ENCODE measurements around the gene MAPK8IP2. TPM values are rescaled to one million over a fixed set of nuclear protein-coding genes. Genes with fewer than 3 reads are reported as not detected.

MAPK8IP2 gene
- total RNA-seq, 6 experiments from 2014 or later: 0.15 to 1.7 (median 0.45) TPM

DNA sequence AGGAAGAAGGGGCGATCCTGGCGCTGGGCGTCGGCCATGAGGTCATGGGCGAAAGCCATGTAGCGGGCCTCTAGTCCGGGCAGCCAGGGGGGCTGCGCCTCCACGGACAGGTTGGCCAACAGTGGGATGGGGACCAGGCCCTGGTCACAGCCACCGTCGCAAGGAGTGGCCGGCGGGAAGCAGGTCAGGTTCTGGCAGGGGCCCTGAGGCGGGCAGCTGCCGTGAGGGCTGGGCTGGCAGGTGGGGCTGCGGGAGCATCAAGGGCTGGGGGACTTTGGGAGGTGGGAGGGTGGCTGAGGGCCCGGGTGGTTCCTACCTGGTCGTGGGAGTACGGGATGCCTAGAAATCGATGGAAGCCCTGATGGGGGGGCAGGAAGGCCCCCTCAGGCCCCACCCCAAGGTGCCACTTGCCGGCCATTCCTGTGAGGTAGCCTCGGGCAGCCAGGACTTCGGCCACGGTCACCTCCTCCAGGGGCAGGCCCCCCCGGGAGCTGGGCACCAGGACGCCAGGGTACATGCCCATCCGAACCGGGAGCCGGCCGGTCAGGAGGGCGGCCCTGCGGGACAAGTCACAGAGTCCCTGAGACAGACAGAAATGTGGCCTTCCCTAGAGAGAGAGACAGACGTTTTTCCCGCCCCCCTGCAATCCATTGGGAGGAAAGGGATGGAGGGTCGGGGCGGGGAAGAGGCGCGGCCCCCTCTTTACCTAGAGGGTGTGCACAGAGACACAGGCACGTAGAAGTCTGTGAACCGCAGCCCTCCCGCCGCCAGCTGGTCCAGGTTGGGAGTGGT is 26.5 kb downstream of the MAPK8IP2 start:
- ATAC-seq: no peak
- no peaks in the 10 kb centered on the region for H3K9me3 ChIP-seq
- H3K4me1 ChIP-seq: peaks cover 0 to 12% (median 2%) of the 10 kb centered on the region in 4 donors
- no peaks in the 10 kb centered on the region for H3K36me3 ChIP-seq
- no peak for TF ChIP-seq POLR2A (IDR thresholded peaks at IDR 0.05)
- no peak for TF ChIP-seq CTCF (IDR thresholded peaks at IDR 0.05)
- no peaks in the 10 kb centered on the region for H3K27me3 ChIP-seq
- WGBS (ENCODE audit: insufficient coverage, low coverage, low lambda C conversion rate, missing lambda C conversion rate): 50% methylated on average over 4 of the region's 42 CpGs
- DNase-seq: peak in 1 of 3 donors; percentile 50
- peak overlapping the region; percentile 40 to 67 (median 64) for H3K27ac ChIP-seq
- intact Hi-C loops (cut with DNase I): loop anchor here in 1 of 2 donors (5.0 kb wide), 1 partner anchor 70 kb away; no protein-coding TSS in a partner anchor
- peak overlapping the region; percentile 85 to 89 (median 87) for H3K4me3 ChIP-seq

DNA sequence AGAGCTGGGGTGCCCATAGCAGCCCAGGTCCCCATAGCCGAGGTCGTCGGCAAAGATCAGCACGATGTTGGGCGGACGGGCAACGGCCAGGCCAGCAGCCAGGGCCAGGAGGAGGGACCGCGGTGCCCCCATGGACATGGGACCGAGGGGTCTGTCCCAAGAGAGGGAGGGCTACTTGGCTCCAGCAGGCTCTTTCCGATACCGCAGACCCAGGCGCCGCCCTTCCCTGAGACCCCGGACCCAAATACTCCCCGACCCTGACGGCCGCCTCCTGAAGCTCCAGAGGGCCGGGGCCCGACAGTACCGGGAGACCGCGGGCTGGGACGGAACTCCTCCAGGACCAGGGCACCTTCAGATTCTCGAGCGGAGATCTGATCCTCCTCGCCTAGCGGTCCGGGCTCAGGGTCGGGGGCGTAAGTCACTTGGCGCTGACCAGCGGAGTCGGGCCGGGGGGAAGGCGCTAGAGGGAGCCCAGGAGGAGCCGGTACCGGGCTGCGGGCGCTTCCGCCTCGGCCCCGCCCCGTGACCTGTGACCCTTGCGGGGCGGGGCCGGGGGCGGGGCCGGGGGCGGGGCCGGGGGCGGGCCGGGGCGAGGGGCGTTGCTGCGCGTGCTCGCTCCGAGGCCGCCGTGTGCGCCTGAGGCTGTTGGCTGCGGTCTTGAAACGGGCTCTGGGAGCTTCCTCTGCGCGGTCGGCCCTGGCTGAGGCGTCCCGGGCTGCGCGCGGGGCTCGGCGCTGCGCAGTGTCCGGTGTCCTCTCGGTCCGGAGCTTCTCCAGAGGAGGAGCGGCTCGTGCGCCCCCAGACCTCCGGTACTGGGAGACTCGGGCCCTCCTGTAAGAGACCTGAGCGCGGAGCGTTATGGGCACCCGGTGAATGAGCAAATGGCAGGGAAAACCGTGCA is 27.3 kb downstream of the MAPK8IP2 start, which contains the start of gene ARSA:
Gene ARSA, minus strand, starts transcription at position 511 of the 901 bp plus-strand sequence. Its CDS starts 373 bp downstream, at position 138.
- TF ChIP-seq CTCF (IDR thresholded peaks at IDR 0.05) (peak in 3 of 4 donors; percentile 38 to 65 (median 47)), POLR2A (IDR thresholded peaks at IDR 0.05) (peak; percentile 82)
- H3K27ac ChIP-seq: peak within 1 kb of the TSS; percentile 65 to 75 (median 67)
- H3K9me3 ChIP-seq: no peaks in the 10 kb centered on the region
- H3K4me3 ChIP-seq: peak within 1 kb of the TSS; percentile 85 to 89 (median 87)
- WGBS (ENCODE audit: insufficient coverage, low coverage, low lambda C conversion rate, missing lambda C conversion rate): no CpG with 5 or more reads among the region's 88 CpGs
- H3K36me3 ChIP-seq: no peaks in the 10 kb centered on the region
- peak; percentile 86 to 93 (median 90) for ATAC-seq
- intact Hi-C loops (cut with DNase I): loop anchor here in 1 of 2 donors (5.0 kb wide), 1 partner anchor 69 kb away; no protein-coding TSS in a partner anchor
- no peaks in the 10 kb centered on the region for H3K27me3 ChIP-seq
- DNase-seq: peak; percentile 88 to 91 (median 91)
- peaks cover 0 to 6% (median 0%) of the 10 kb centered on the region in 4 donors for H3K4me1 ChIP-seq

- WGBS (ENCODE audit: insufficient coverage, low coverage, low lambda C conversion rate, missing lambda C conversion rate): 33% methylated on average over 16 of the region's 16 CpGs
- ATAC-seq: no peak
- Histone ChIP-seq H3K4me3 (peak overlapping the region; percentile 73 to 87 (median 85)), H3K4me1 (peaks cover 0 to 6% (median 0%) of the 10 kb centered on the region in 4 donors), H3K27me3 (no peaks in the 10 kb centered on the region), H3K9me3 (no peaks in the 10 kb centered on the region), H3K27ac (peak overlapping the region; percentile 65 to 75 (median 67)), H3K36me3 (no peaks in the 10 kb centered on the region)
- intact Hi-C loops (cut with DNase I): loop anchor here in 1 of 2 donors (5.0 kb wide), 1 partner anchor 69 kb away; no protein-coding TSS in a partner anchor
- TF ChIP-seq POLR2A (IDR thresholded peaks at IDR 0.05): peak; percentile 11
- no peak for TF ChIP-seq CTCF (IDR thresholded peaks at IDR 0.05)
- no peak for DNase-seq
These were observed 28.0 kb downstream of the MAPK8IP2 start for GRCh38 chr22:50628543-50629134.

DNA sequence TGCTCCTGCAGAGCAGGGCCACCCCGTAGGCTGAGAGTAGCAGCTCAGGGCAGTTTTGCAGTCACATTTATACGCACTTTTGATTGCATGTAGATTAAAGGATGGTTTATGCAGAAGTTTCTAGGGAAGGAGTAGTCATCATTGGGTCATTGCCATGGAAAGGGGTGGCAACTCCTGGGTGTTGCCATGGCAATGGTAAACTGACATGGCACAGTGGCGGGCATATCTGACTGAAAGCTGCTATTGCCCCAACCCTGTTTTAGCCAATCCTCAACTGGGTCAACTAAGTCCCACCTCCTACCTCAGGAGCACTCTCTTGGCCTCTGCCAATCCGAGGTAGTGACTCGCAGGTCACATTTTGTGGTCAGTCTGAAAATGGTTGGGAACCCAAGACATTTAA is 29.8 kb downstream of the MAPK8IP2 start:
- ATAC-seq (peak in 1 of 4 donors; percentile 4), DNase-seq (no peak)
- TF ChIP-seq POLR2A (IDR thresholded peaks at IDR 0.05) (no peak), CTCF (IDR thresholded peaks at IDR 0.05) (no peak)
- Histone ChIP-seq H3K4me3 (no peak overlapping the region), H3K27ac (no peak overlapping the region), H3K27me3 (no peaks in the 10 kb centered on the region), H3K9me3 (no peaks in the 10 kb centered on the region), H3K4me1 (peaks cover 0 to 6% (median 0%) of the 10 kb centered on the region in 4 donors), H3K36me3 (no peaks in the 10 kb centered on the region)
- intact Hi-C loops (cut with DNase I): no loop called here
- whole genome bisulfite sequencing (ENCODE audit: insufficient coverage, low coverage, low lambda C conversion rate, missing lambda C conversion rate): 87% methylated on average over 3 of the region's 5 CpGs

Data from right lobe of liver (tissue), 6 donors.